NCI-H2081 treated with DMSO at 0.1 percent for 48 hours (cell line): ENCODE measurements around the gene RAP2B.
"Not testable (repeated sequence)": the region's sequence is repeated elsewhere in the genome, so short reads cannot be mapped to it uniquely, and the experiment has no call there.

Experiments
- DNase-seq: peaks from one replicate; lab custom pipeline; 2025; lab: John Stamatoyannopoulos, UW

Gene RAP2B

DNA sequence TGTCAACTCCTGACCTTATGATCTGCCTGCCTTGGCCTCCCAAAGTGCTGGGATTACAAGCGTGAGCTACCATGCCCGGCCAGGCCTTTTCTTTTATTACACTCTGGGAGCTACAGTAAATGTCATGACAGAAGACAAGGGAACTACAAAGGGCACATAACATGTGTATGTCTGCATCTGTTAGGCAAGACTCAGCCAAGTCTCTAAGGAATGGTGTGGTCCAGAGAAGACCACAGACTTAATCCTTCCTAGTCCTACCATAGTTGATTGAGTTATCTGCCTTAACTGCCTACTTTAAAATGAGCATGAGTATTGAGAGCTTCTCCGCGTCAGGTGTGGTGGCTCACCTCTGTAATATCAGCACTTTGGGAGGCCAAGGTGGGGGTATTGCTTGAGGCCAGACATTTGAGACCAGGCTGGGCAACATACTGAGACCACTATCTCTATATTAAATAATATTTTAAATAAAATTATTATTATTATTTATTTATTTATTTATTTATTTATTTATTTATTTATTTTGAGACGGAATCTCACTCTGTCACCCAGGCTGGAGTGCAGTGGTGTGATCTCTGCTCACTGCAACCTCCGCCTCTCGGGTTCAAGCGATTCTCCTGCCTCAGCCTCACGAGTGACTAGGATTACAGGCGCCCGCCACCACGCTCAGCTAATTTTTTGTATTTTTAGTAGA is 31.9 kb downstream of the RAP2B start:
- not testable (repeated sequence) for DNase-seq

DNA sequence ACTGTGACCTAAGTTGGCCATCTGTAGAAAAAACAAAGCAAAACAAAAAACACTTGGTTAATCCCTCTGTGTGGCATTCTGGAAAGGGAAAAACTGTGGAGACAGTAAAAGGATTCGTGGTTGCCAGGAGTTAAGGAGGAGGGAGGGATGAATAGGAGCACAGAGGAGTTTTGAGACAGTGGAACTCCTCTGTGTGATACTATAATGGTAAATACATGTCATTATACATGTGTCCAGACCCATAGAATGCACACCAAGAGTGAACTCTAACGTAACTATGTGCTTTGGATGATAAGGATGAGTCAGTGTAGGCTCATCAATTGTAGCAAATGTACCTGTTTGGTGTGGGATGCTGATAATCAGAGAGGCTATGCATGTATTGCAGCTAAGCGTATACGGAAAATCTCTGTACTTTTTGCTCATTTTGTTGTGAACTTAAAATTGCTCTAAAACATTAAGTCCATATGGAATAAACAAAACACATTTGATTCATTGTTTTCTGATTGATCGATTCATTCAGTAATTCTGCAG is 33.4 kb downstream of the RAP2B start:
- no peak for DNase-seq

DNA sequence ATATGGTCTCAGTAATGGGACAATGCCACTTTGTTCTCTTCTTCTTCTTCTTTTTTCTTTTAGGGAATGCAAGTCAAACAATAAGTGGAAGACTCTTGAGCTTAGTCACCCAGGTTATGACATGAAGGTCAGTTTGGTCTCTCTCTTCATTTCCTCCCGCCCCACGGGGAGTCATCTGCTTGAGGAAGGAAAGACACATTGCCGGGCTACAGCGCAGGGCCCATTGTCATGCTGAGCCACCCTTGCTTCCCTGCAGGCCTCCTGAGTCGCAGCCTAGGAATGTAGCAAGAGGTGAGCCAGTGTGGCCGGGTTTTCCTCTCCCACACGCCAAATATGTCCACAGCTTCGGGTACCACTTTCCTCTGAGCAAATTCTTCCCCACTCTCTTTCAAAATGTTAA is 47.6 kb downstream of the RAP2B start:
- no peak for DNase-seq

DNA sequence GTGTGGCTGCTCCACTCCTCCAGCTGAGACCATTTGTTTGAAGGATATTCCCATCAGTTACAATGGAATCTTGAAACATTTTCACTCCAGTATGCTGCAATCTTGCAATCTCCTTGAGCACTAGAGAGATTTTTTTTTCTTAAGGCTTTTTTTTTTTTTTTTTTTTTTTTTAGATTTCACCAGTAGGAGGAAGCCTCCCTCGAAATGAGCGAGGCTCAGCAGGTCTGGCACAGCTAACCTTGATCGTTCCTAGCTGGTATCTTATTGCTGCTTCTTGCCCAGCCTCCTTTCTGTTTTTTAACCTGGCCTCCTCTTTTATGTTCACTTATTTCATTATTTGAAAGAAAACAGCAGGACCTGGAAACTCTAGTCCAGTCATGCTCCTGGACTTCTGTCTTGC is 48.1 kb downstream of the RAP2B start:
- DNase-seq = no peak

DNA sequence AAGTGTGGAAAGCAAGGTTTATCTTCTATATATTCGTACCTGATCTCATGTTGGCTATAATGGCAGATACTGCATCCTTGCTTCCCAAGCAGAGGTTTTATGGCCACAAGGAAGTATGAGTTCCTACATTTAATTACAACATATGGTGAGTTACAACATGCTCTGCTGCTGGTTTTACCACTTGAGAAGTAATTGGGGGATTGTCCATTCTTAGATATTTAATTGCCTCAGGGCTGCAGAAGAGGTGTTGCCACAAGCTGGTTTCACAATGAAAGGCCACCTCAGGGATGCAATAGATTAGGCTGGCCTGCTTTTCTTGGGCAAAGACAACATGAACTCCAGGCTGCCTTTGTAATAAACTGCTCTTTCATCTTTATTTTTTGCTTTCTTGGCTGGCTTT is 48.6 kb downstream of the RAP2B start:
- no peak for DNase-seq

DNA sequence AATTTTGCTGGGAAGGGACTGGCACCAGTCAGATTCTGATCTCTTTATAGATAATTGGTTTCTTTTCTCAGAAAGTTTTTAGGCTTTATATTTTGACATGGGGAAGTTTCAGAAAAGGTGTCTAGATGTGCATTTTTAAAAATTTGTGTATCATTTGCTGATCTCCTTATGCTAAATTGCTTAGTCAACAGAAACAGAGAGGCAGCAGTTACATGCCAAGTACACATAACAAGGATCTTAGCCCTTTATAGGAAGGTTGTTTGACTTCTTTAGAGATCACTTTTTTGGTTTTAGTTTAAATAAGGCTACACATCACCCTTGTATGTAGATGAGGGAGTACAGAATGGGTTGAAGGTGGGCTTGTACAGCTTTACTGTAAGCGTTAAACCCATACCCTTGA is 53.5 kb downstream of the RAP2B start:
- DNase-seq = no peak

DNA sequence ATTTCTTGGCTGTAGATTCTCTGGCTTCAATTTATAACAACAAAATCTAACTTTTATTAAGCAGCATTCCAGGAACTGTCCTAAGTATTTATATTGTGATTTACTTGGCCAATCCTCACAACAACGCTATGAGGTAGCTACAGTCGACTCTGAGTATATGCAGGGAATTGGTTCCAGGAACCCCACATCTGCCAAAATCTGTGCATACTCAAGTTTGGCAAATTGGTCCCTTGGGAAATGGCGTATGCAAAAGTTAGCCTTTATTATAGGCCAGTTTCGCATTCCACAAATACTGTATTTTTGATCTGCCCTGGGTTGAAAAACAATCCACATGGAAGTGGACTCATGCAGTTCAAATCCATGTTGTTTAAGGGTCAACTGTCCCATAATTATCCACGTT is 53.9 kb downstream of the RAP2B start:
- DNase-seq = no peak

DNA sequence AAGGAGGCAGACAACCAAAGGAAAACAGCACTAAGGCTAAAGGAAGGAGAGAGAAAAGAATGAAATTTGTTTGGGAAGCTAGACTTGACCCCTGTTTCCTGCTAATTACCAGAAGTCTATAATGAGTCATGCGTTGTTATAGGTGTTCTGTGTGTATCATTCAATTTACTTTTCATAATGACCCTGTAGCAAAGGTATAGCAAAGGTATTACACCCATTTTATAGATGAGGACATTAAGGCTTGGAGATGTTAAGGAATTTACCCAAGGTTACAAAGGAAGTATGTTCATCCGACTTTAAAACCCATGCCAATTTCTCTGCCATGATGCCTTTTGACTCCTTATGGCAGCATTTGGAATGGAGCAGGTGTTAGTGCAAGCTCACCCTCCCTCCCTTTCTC is 54.9 kb downstream of the RAP2B start:
- no peak for DNase-seq

DNA sequence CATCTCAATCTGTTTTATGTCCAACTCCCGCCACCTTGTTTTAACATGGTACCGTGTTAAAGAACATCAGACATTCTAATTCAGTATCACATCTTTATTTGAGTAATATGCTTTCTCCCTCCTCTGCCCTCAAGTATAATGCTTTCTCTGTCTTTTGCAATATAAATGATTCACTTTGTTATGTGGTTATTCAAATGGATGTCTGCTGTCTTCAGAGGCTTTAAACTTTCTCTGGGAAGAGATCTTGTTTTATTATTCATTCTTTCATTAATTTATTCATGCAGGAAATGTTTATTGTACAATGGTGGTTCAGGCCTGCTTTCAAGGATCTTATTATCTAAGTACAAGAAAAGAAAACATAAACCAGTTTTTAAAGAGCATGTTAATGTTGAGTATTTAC is 57.1 kb downstream of the RAP2B start:
- DNase-seq = no peak
